GM23248 (cell line): ENCODE results near the gene GPBAR1.

Experiments
- EZH2 ChIP-seq: fragments of 200-600 bp; sonication (generic); IDR thresholded peaks from 2 replicates; pipeline ENCODE4 v1.6.1; 2018; ENCODE audit warnings: antibody characterized with exemption, mild to moderate bottlenecking; ENCODE audit not compliant: insufficient read depth, poor library complexity, severe bottlenecking
- EZH2phosphoT487 ChIP-seq: fragments of 200-600 bp; sonication (generic); IDR thresholded peaks from 2 replicates; pipeline ENCODE4 v1.6.1; 2018; ENCODE audit warnings: antibody characterized with exemption, moderate library complexity, mild to moderate bottlenecking, low read depth; ENCODE audit not compliant: insufficient read depth

DNA sequence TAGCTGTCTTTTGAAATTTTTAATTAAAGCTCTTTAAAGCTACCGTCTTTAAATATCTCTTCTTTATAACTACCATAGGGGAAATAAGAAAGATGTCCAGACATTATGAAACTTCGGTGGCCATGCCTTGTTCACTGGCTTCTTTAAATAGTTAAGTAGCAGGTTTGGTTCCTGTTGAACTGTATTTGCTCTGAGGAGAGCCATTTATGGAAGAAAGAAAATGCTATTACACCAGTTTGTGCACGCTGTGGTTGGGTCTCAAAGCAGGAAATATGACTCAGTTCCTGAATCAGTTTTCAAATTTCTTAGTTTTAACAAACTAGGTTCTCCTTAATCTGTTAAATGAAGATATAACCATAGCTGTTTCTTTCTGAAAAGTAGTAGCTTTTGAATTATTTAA, 31.6 kb upstream of the GPBAR1 start:
- no peak for TF ChIP-seq EZH2phosphoT487
- no peak for TF ChIP-seq EZH2
